Measurements from ENCODE around the gene VPS26B. TPM values are rescaled to one million over a fixed set of nuclear protein-coding genes. Genes with fewer than 3 reads are reported as not detected.

The VPS26B gene
- total and polyA plus RNA-seq, 4 donors, result 17.1 to 37.6 (median 27.4) TPM

DNA sequence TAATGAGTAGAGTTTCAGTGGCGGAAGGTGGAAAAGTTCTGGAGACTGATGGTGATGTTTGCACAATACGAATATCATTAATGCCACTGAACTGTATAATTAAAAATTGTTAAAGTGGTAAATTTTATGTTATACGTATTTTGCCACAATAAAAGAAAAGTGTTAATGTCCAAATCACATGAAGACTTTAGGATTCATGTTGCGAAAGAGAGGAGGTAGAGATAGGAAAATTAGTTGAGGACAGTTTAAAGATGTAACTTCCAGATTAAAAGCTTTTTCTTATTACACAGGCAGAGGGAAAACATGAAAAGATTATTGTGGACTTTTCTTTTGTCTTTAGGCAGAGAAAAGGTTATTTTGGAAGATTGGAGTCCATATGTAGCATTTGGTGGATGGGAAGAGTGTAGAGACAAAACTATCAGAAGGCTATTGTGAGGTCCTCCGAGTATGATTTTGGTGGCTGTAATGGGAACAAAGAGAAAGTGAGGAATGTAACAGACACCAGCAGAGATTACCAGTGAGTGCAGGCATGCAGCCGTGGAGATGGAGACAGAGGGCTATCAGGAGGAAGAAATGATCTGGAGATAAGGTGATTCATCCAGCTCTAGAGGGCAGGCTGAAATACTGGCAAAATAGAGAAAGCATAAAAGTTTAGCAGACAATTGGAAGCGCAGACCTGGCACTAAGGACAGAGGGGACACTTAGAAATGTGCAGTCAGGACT lies 12.5 kb downstream of the VPS26B start:
- peaks cover 0 to 4% (median 0%) of the 10 kb centered on the region in 5 donors for H3K4me1 ChIP-seq (ENCODE audit: control insufficient read depth in 5 of 5, insufficient read depth in 5 of 5, low read length in 5 of 5)
- no peak overlapping the region for H3K9ac ChIP-seq (ENCODE audit: insufficient read depth in 1 of 2, low read length in 2 of 2)
- no peaks in the 10 kb centered on the region for H3K27me3 ChIP-seq (ENCODE audit: control insufficient read depth in 3 of 3, insufficient read depth in 3 of 3, low read length in 2 of 3)
- H3K36me3 ChIP-seq (ENCODE audit: control insufficient read depth in 4 of 4, insufficient read depth in 4 of 4, low read length in 4 of 4), result peaks cover 3 to 31% (median 23%) of the 10 kb centered on the region in 4 donors
- ATAC-seq (ENCODE audit: insufficient read depth, low FRiP score) (no peak), DNase-seq (no peak)
- WGBS, 2 donors, result 88 to 92% methylated on average over 7 of the region's 7 CpGs
- no peak overlapping the region for H3K27ac ChIP-seq (ENCODE audit: low read depth in 1 of 2, low read length in 1 of 2)
- no peak overlapping the region for H3K4me3 ChIP-seq
- H3K9me3 ChIP-seq (ENCODE audit: control insufficient read depth in 4 of 4, insufficient read depth in 3 of 4, low read length in 3 of 4), result no peaks in the 10 kb centered on the region
- TF ChIP-seq CTCF (IDR thresholded peaks at IDR 0.05; ENCODE audit: control extremely low read depth, extremely low read depth), result no peak

DNA sequence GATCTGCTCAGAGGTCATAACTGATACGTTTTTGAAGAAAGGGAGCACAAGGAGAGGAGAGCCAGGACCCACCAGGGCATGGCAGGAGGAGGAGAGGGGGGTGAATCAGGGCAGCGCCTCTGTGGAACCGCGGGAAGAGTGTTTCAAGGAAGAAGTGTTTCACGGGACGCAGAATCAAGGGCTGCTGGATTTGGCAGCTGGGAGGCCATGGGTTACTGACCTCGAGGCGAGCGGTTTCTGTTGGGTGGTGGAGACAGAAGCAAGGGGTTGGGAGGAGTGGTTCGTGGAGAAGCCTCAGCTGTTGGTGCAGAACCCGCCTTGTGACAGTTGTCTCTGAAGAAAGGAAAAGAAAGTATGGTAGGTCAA lies 13.1 kb downstream of the VPS26B start:
- Histone ChIP-seq H3K27me3 (ENCODE audit: control insufficient read depth in 3 of 3, insufficient read depth in 3 of 3, low read length in 2 of 3) (no peaks in the 10 kb centered on the region), H3K27ac (ENCODE audit: low read depth in 1 of 2, low read length in 1 of 2) (no peak overlapping the region), H3K36me3 (ENCODE audit: control insufficient read depth in 4 of 4, insufficient read depth in 4 of 4, low read length in 4 of 4) (peaks cover 3 to 36% (median 27%) of the 10 kb centered on the region in 4 donors), H3K4me1 (ENCODE audit: control insufficient read depth in 5 of 5, insufficient read depth in 5 of 5, low read length in 5 of 5) (peaks cover 0 to 4% (median 0%) of the 10 kb centered on the region in 5 donors), H3K4me3 (no peak overlapping the region), H3K9me3 (ENCODE audit: control insufficient read depth in 4 of 4, insufficient read depth in 3 of 4, low read length in 3 of 4) (no peaks in the 10 kb centered on the region), H3K9ac (ENCODE audit: insufficient read depth in 1 of 2, low read length in 2 of 2) (no peak overlapping the region)
- TF ChIP-seq CTCF (IDR thresholded peaks at IDR 0.05; ENCODE audit: control extremely low read depth, extremely low read depth), result no peak
- DNase-seq (no peak), ATAC-seq (ENCODE audit: insufficient read depth, low FRiP score) (no peak)
- 82 to 90% methylated on average over 11 of the region's 11 CpGs for WGBS, 2 donors

- Histone ChIP-seq H3K27me3 (ENCODE audit: control insufficient read depth in 3 of 3, insufficient read depth in 3 of 3, low read length in 2 of 3) (no peaks in the 10 kb centered on the region), H3K4me3 (no peak overlapping the region), H3K9me3 (ENCODE audit: control insufficient read depth in 4 of 4, insufficient read depth in 3 of 4, low read length in 3 of 4) (no peaks in the 10 kb centered on the region), H3K9ac (ENCODE audit: insufficient read depth in 1 of 2, low read length in 2 of 2) (no peak overlapping the region), H3K36me3 (ENCODE audit: control insufficient read depth in 4 of 4, insufficient read depth in 4 of 4, low read length in 4 of 4) (peaks cover 11 to 42% (median 40%) of the 10 kb centered on the region in 4 donors), H3K27ac (ENCODE audit: low read depth in 1 of 2, low read length in 1 of 2) (no peak overlapping the region), H3K4me1 (ENCODE audit: control insufficient read depth in 5 of 5, insufficient read depth in 5 of 5, low read length in 5 of 5) (peaks cover 0 to 2% (median 0%) of the 10 kb centered on the region in 5 donors)
- no peak for DNase-seq
- no peak for TF ChIP-seq CTCF (IDR thresholded peaks at IDR 0.05; ENCODE audit: control extremely low read depth, extremely low read depth)
- 98 to 100% methylated on average over 5 of the region's 5 CpGs for WGBS, 2 donors
- no peak for ATAC-seq (ENCODE audit: insufficient read depth, low FRiP score)
Observed at GRCh38 chr11:134238956-134239355, 14.5 kb downstream of the VPS26B start.
